SK-N-SH treated with all-trans-retinoic acid at 6 μM for 48 hours (cell line): Measurements from ENCODE around the gene OTOA.
"Not testable (repeated sequence)": the region's sequence is repeated elsewhere in the genome, so short reads cannot be mapped to it uniquely, and the experiment has no call there.

Experiments
- ATAC-seq: fragments of 200-7000 bp; cut with Tn5 transposase; 3 replicates; pipeline ENCODE4 v1.9.1; 2020; ENCODE audit warnings: mild to moderate bottlenecking, moderate library complexity
- ARNTL ChIP-seq: fragments of 450-650 bp; formaldehyde crosslinking; IDR thresholded peaks from 2 replicates; pipeline ENCODE4 v1.5.0; 2020; ENCODE audit warnings: low read depth, mild to moderate bottlenecking, moderate library complexity, borderline replicate concordance
- BACH2 ChIP-seq: fragments of 250-450 bp; sonication (Bioruptor Pico); IDR thresholded peaks from 2 replicates; pipeline ENCODE4 v1.9.0; 2021; ENCODE audit warnings: mild to moderate bottlenecking, borderline replicate concordance
- CSDC2 ChIP-seq: fragments of 250-450 bp; sonication (Bioruptor Pico); IDR thresholded peaks from 2 replicates; pipeline ENCODE4 v1.5.0; 2020; ENCODE audit warnings: mild to moderate bottlenecking, moderate library complexity
- ESRRG ChIP-seq: fragments of 250-450 bp; sonication (Bioruptor Pico); IDR thresholded peaks from 2 replicates; pipeline ENCODE4 v1.6.1; 2021; ENCODE audit warnings: mild to moderate bottlenecking
- ISL1 ChIP-seq: fragments of 250-450 bp; sonication (Bioruptor Pico); IDR thresholded peaks from 2 replicates; pipeline ENCODE4 v2.1.2; 2022; ENCODE audit warnings: mild to moderate bottlenecking, moderate library complexity
- OSR1 ChIP-seq: fragments of 250-450 bp; sonication (Bioruptor Pico); IDR thresholded peaks from 2 replicates; pipeline ENCODE4 v1.8.0; 2022; ENCODE audit warnings: moderate library complexity, mild to moderate bottlenecking, inconsistent platforms
- SNAI2 ChIP-seq: fragments of 250-450 bp; sonication (Bioruptor Pico); IDR thresholded peaks from 2 replicates; pipeline ENCODE4 v1.5.0; 2020; ENCODE audit warnings: mild to moderate bottlenecking, moderate library complexity
- TCF4 ChIP-seq: fragments of 250-450 bp; sonication (Bioruptor Pico); IDR thresholded peaks from 2 replicates; pipeline ENCODE4 v1.8.0; 2021; ENCODE audit warnings: mild to moderate bottlenecking, moderate library complexity, borderline replicate concordance
- TOX ChIP-seq: fragments of 250-450 bp; sonication (Bioruptor Pico); IDR thresholded peaks from 2 replicates; pipeline ENCODE4 v1.8.0; 2021; ENCODE audit warnings: mild to moderate bottlenecking, moderate library complexity, borderline replicate concordance
- ZC3H10 ChIP-seq: fragments of 250-450 bp; sonication (Bioruptor Pico); IDR thresholded peaks from 2 replicates; pipeline ENCODE4 v1.5.1; 2021; ENCODE audit warnings: mild to moderate bottlenecking, moderate library complexity
- ZFP3 ChIP-seq: fragments of 250-450 bp; sonication (Bioruptor Pico); IDR thresholded peaks from 2 replicates; pipeline ENCODE4 v1.5.0; 2020; ENCODE audit warnings: mild to moderate bottlenecking, moderate library complexity
- ZFP30 ChIP-seq: fragments of 450-650 bp; formaldehyde crosslinking; IDR thresholded peaks from 2 replicates; pipeline ENCODE4 v1.5.0; 2022; ENCODE audit warnings: mild to moderate bottlenecking, moderate library complexity
- ZNF565 ChIP-seq: fragments of 450-650 bp; formaldehyde crosslinking; conservative IDR thresholded peaks from 2 replicates; pipeline ENCODE4 v1.5.0; 2020; ENCODE audit warnings: low read depth, mild to moderate bottlenecking, moderate library complexity
- ZNF70 ChIP-seq: fragments of 450-650 bp; formaldehyde crosslinking; IDR thresholded peaks from 2 replicates; pipeline ENCODE4 v1.5.0; 2020; ENCODE audit warnings: mild to moderate bottlenecking, moderate library complexity
- ZNF8 ChIP-seq: fragments of 450-650 bp; formaldehyde crosslinking; IDR thresholded peaks from 2 replicates; pipeline ENCODE4 v1.5.0; 2020; ENCODE audit warnings: mild to moderate bottlenecking, moderate library complexity
- TF ChIP-seq, protein P1 (sequence below): fragments of 250-450 bp; sonication (Bioruptor Pico); IDR thresholded peaks from 2 replicates; pipeline ENCODE4 v1.8.0; 2020; ENCODE audit warnings: mild to moderate bottlenecking, moderate library complexity, borderline replicate concordance
- TF ChIP-seq, protein P2 (sequence below): fragments of 250-450 bp; sonication (Bioruptor Pico); IDR thresholded peaks from 2 replicates; pipeline ENCODE4 v1.5.0; 2020; ENCODE audit warnings: mild to moderate bottlenecking, moderate library complexity
- TF ChIP-seq, protein P3 (sequence below): fragments of 250-450 bp; sonication (Bioruptor Pico); IDR thresholded peaks from 2 replicates; pipeline ENCODE4 v1.8.0; 2021; ENCODE audit warnings: low read depth, mild to moderate bottlenecking, moderate library complexity, borderline replicate concordance

The OTOA gene

DNA sequence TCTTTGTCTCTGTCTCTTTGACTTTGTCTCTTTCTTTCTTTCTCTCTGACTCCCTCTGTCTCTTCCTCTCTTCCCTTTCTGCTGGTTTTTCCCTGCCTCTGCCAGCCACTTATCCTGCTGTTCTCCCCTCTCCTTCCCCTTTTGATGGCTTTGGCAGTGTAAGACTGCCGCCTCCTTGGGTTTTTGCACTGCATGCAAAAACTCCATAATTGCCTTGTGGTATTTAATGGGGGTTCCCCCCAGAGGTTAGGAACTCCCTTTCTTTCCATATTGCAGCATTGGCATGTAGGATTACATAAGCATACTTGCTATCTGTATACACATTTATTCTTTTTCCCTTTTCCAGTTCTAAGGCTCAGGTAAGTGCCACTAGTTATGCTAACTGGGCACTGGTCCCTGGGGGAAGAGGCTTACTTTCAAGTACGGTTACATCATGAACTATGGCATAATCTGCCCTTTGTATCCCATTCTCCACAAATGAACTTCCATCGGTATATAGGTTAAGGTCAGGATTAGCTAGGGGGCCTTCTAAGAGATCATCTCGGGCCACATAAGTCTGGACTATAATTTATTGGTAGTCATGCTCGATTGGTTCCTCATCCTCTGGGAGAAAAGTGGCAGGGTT is 31.7 kb upstream of the OTOA start:
- not testable (repeated sequence) for ATAC-seq

DNA sequence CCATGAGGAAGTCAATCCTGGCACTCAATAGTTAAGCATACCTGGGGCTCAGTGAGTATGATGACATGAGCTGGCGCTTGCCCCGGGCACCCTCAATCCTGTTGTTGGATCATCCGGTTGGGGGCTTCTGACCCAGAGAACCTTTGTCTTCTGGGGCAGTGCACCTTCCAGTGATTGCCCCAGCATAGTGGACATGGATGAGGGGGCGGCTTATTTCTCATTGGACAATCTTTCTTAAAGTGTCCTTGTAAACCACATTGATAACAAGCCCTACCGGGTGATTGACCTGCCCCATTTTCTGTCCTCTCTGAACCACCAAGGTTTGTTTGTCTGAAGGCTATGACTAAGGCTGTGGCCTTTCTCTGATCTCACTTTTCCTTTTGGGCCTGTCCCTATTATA is 29.6 kb upstream of the OTOA start:
- TF ChIP-seq ZFP30 (CRISPR knock-in tag) (no peak), BACH2 (CRISPR knock-in tag) (no peak), SNAI2 (CRISPR knock-in tag) (no peak), CSDC2 (CRISPR knock-in tag) (no peak), ARNTL (no peak), TCF4 (CRISPR knock-in tag) (no peak), OSR1 (CRISPR knock-in tag) (no peak), ZNF70 (CRISPR knock-in tag) (no peak), TOX (CRISPR knock-in tag) (no peak), ISL1 (no peak), ESRRG (no peak), ZFP3 (CRISPR knock-in tag) (no peak)
- TF ChIP-seq, protein P1, sequence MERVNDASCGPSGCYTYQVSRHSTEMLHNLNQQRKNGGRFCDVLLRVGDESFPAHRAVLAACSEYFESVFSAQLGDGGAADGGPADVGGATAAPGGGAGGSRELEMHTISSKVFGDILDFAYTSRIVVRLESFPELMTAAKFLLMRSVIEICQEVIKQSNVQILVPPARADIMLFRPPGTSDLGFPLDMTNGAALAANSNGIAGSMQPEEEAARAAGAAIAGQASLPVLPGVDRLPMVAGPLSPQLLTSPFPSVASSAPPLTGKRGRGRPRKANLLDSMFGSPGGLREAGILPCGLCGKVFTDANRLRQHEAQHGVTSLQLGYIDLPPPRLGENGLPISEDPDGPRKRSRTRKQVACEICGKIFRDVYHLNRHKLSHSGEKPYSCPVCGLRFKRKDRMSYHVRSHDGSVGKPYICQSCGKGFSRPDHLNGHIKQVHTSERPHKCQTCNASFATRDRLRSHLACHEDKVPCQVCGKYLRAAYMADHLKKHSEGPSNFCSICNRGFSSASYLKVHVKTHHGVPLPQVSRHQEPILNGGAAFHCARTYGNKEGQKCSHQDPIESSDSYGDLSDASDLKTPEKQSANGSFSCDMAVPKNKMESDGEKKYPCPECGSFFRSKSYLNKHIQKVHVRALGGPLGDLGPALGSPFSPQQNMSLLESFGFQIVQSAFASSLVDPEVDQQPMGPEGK (CRISPR knock-in tag), result no peak
- TF ChIP-seq, protein P2, sequence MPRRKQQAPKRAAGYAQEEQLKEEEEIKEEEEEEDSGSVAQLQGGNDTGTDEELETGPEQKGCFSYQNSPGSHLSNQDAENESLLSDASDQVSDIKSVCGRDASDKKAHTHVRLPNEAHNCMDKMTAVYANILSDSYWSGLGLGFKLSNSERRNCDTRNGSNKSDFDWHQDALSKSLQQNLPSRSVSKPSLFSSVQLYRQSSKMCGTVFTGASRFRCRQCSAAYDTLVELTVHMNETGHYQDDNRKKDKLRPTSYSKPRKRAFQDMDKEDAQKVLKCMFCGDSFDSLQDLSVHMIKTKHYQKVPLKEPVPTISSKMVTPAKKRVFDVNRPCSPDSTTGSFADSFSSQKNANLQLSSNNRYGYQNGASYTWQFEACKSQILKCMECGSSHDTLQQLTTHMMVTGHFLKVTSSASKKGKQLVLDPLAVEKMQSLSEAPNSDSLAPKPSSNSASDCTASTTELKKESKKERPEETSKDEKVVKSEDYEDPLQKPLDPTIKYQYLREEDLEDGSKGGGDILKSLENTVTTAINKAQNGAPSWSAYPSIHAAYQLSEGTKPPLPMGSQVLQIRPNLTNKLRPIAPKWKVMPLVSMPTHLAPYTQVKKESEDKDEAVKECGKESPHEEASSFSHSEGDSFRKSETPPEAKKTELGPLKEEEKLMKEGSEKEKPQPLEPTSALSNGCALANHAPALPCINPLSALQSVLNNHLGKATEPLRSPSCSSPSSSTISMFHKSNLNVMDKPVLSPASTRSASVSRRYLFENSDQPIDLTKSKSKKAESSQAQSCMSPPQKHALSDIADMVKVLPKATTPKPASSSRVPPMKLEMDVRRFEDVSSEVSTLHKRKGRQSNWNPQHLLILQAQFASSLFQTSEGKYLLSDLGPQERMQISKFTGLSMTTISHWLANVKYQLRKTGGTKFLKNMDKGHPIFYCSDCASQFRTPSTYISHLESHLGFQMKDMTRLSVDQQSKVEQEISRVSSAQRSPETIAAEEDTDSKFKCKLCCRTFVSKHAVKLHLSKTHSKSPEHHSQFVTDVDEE (CRISPR knock-in tag), result no peak
- TF ChIP-seq, protein P3, sequence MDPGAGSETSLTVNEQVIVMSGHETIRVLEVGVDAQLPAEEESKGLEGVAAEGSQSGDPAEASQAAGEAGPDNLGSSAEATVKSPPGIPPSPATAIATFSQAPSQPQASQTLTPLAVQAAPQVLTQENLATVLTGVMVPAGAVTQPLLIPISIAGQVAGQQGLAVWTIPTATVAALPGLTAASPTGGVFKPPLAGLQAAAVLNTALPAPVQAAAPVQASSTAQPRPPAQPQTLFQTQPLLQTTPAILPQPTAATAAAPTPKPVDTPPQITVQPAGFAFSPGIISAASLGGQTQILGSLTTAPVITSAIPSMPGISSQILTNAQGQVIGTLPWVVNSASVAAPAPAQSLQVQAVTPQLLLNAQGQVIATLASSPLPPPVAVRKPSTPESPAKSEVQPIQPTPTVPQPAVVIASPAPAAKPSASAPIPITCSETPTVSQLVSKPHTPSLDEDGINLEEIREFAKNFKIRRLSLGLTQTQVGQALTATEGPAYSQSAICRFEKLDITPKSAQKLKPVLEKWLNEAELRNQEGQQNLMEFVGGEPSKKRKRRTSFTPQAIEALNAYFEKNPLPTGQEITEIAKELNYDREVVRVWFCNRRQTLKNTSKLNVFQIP, result no peak
- no peak for ATAC-seq

DNA sequence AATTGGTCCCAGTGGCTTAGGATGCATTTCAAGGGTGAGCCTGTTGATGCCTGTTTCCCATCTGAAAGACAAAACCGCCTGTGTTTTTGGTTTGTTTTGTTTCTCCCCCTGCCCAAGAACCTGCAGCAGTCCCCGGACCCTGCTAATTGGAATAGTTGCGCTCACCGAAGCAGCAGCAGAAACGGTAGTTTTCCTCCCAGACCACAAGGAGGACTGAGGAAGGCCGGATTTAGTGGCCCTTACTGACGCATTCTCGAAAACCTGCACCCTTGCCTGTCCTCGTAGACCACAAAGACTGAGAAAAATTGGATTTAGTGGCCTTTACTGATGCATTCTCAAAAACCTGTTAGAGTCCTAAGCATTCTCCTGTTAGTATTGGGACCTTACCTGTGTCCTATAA is 28.1 kb upstream of the OTOA start:
- not testable (repeated sequence) for ATAC-seq

DNA sequence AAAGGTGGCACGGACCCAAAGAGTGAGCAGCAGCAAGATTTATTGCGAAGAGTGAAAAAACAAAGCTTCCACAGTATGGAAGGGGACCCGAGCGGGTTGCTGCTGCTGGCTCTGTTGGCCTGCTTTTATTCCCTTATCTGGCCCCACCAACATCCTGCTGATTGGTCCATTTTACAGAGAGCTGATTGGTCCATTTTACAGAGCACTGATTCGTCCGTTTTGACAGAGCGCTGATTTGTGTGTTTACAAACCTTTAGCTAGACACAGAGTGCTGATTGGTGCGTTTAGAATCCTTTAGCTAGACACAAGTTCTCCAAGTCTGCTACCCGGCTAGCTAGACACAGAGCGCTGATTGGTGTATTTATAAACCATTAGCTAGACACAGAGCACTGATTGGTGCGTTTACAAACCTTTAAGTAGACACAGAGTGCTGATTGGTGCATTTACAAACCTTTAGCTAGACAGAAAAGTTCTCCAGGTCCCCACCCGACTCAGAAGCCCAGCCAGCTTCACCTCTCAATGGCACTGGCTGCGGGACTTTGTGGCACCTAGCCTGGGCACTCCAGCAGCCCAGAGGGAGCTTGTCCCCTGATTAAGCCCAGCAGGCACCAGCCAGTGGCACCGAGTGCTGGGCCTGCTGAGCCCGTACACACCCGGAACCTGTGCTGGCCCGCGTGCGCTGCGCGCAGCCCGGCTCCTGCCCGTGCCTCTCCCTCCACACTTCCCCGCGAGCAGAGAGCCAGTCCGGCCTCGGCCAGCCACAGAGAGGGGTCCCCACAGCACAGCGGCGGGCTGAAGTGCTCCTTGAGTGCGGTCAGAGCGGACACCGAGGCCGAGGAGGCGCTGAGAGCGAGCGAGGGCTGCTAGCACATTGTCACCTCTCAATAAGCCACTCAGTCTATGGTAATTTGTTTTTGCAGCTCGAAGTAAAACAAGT is 26.5 kb upstream of the OTOA start:
- TF ChIP-seq ZNF8 (CRISPR knock-in tag), result no peak
- no peak for TF ChIP-seq ZC3H10
- no peak for TF ChIP-seq ZNF565
- TF ChIP-seq OSR1 (CRISPR knock-in tag), result no peak
- no peak for TF ChIP-seq ARNTL
- TF ChIP-seq, protein P1 (CRISPR knock-in tag), result no peak
- TF ChIP-seq TCF4 (CRISPR knock-in tag), result no peak
- no peak for TF ChIP-seq CSDC2 (CRISPR knock-in tag)
- no peak; the same call in 2 of the 3 replicates for ATAC-seq
